ENCODE results near the gene GAB3.

GAB3 gene

DNA sequence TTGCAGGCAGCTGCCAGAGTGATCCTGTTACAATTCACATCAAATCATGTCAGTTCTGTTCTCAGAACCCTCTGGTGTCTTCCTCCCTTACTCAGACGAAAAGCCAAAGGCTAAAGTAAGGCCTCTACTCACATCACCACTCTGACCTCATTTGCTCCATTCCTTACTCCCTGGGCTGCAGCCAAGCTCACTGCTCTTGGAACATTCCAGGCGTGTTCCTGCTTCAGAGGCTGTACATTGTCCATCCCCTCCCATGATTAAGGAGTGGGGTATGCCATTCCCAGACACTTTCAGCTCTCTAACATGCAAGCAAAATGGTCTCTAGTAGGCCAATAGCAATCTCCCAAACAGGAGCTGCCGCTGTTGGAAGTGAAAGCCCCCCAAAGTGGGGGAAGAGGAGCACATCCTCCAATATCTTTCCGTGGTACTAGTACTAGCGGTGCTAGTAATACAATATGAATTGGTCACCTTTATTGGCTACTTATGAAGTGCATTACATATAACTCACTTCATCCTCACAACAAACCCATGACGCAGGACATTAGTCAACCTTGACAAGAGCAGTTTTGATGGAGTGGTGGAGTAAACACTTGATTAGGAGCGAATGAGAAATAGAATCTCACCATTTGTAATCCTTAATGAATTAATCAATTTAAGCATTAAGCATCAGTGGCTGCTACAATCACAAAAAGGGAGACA is 15.0 kb downstream of the GAB3 start:
- TF ChIP-seq GATA3 (IDR thresholded peaks at IDR 0.05; ENCODE audit: low read depth, low read length) (no peak), GATA2 (IDR thresholded peaks at IDR 0.05; ENCODE audit: low read depth, low read length) (no peak)

GRCh38 chrX:154734061-154734781 is 16.7 kb downstream of the GAB3 start:
- TF ChIP-seq GATA3 (IDR thresholded peaks at IDR 0.05; ENCODE audit: low read depth, low read length), result no peak
- no peak for TF ChIP-seq GATA2 (IDR thresholded peaks at IDR 0.05; ENCODE audit: low read depth, low read length)

DNA sequence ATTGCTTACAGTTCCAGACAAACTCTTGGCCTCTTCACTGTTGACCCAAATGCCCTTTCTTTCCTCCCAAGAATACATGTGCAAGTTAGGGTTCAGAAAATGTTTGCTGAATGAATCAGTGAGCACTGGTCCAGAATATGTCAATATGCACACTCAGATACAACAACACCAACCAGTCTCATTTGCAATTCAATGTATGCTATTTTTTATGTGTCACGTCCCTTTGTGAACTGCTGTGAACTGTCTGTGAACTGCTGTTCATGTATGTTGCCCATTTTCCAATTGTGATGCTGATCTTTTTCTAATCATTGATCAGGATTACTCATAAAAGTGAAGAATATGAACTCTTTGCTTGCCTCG is 17.8 kb downstream of the GAB3 start:
- TF ChIP-seq GATA2 (IDR thresholded peaks at IDR 0.05; ENCODE audit: low read depth, low read length) (no peak), GATA3 (IDR thresholded peaks at IDR 0.05; ENCODE audit: low read depth, low read length) (no peak)

- no peak for TF ChIP-seq GATA2 (IDR thresholded peaks at IDR 0.05; ENCODE audit: low read depth, low read length)
- no peak for TF ChIP-seq GATA3 (IDR thresholded peaks at IDR 0.05; ENCODE audit: low read depth, low read length)
Observed at GRCh38 chrX:154732421-154733065, 18.3 kb downstream of the GAB3 start.

DNA sequence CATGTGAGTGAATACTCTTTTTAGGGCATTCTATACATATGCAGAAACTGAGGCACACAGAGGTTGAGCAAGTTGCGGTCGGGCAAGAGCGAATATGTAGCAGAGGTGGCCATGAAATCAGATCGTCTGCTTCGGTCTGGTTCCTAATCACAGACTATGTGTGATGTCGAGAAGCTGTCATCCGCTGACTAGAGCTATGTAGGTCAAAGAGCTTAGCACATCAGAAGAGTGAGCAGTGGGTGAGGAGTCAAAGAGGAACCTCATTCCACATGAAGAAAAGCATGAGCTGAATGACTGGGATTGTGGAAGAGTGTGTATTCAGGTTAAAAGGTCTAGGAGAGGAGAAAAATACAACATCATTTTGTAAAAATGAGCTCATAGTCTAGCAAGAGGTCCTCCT is 19.0 kb downstream of the GAB3 start:
- TF ChIP-seq GATA3 (IDR thresholded peaks at IDR 0.05; ENCODE audit: low read depth, low read length) (no peak), GATA2 (IDR thresholded peaks at IDR 0.05; ENCODE audit: low read depth, low read length) (no peak)

DNA sequence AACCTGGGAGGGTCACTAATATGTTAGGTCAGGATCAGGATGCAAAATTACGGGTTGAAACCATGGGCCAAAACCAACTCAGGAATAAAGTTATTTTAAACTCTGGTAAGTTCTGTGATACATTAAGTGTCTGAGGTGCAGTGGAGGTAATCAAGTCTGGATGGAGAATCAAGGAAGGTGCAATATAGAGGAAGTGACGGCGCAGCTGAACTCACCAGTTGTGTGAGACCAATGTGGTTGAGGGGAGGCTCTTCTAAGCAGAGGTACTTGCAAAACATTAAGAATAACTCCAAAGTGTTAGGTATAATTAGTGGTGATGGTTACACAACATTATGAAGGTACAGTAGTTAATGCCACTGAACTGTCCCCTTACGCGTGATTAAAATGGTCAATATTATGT is 19.7 kb downstream of the GAB3 start:
- TF ChIP-seq GATA2 (IDR thresholded peaks at IDR 0.05; ENCODE audit: low read depth, low read length), result no peak
- no peak for TF ChIP-seq GATA3 (IDR thresholded peaks at IDR 0.05; ENCODE audit: low read depth, low read length)

DNA sequence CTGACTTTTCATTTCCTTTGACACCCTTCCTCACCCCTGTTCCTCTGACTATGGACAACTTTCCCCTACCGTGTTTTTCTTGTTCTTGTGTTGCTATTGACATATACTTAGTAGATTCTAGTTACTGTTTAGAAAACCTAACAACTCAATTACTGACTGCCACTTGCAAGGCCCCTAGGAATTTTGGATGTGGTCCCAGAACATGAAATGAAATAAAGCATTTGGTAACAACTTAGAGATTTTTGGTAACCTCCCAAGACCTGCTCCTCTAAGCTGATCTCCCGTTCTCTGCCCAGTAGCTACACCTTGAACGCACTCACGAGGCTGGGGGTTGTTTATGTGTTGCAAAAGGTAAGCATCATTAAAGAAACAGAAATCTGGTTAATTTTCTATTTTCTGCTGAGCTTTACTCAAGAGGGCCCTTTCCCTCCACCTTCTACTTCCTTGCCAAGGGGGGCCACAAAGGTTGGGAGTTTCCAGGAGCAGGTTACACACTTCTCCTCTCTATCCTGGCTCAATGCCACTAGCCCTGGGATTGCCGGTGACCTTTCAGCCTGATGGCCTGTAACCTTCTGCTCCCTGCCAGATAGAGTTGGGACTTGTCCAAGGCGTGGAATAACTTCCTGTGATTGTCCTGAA is 20.5 kb downstream of the GAB3 start:
- TF ChIP-seq GATA3 (IDR thresholded peaks at IDR 0.05; ENCODE audit: low read depth, low read length), result no peak
- no peak for TF ChIP-seq GATA2 (IDR thresholded peaks at IDR 0.05; ENCODE audit: low read depth, low read length)

DNA sequence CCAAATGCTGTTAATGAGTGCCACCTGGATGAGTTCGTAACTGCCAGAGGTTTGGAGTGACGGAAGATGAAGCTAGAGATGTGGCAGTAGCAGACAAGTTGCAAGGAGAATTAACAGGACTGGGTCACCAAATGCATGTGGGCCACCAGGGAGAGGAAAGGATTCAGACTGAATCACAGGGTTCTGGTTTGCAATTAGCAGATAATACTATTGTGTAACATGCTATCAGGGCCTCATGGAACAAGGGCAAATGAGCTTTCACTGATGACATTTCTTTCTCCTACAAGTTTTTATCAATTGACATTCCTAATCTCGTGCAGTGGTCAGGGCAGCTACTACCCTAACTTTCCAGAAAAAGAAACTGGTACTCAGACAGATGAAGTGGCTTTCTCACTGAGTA is 21.4 kb downstream of the GAB3 start:
- TF ChIP-seq GATA2 (IDR thresholded peaks at IDR 0.05; ENCODE audit: low read depth, low read length) (no peak), GATA3 (IDR thresholded peaks at IDR 0.05; ENCODE audit: low read depth, low read length) (no peak)

DNA sequence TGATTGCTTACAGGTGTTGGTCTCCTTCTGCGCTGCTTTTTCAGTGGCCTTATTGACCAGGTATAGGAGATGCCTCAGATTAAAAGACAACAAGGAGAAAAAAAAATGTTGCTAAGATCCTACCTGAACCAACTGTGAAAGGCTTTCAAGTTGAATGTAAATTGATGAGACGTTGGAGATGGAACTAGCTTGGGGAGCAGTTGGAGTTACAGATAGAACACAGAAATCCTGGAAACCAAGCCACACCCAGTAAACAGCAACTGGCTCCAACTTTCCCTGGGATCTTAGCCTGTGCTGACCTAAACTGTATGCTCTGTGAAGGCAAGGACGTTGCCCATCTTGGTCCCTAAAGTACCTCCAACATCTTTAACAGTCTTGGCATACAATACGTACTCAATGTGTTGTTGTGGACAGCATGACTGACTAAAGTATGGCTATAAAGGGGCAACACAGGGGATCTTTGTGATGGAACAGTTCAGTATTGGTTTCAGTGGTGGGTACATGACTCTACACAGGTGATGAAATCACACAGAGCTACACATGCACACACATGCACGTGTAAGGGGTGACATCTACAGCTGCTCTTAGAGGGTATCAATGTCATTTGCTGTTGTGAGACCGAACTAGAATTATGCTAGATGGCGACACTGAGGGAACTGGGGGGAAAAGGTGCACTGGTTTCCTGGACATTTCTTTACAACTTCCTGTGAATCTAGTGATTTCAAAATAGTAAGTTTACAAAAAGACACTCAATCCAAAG is 22.3 kb downstream of the GAB3 start:
- TF ChIP-seq GATA3 (IDR thresholded peaks at IDR 0.05; ENCODE audit: low read depth, low read length) (no peak), GATA2 (IDR thresholded peaks at IDR 0.05; ENCODE audit: low read depth, low read length) (no peak)

- TF ChIP-seq GATA3 (IDR thresholded peaks at IDR 0.05; ENCODE audit: low read depth, low read length), result no peak
- TF ChIP-seq GATA2 (IDR thresholded peaks at IDR 0.05; ENCODE audit: low read depth, low read length), result no peak
Observed at GRCh38 chrX:154727871-154728270, 23.0 kb downstream of the GAB3 start.

GRCh38 chrX:154727418-154727817 is 23.5 kb downstream of the GAB3 start:
- TF ChIP-seq GATA3 (IDR thresholded peaks at IDR 0.05; ENCODE audit: low read depth, low read length) (no peak), GATA2 (IDR thresholded peaks at IDR 0.05; ENCODE audit: low read depth, low read length) (no peak)

GRCh38 chrX:154724993-154725756 is 25.7 kb downstream of the GAB3 start:
- TF ChIP-seq GATA2 (IDR thresholded peaks at IDR 0.05; ENCODE audit: low read depth, low read length), result no peak
- TF ChIP-seq GATA3 (IDR thresholded peaks at IDR 0.05; ENCODE audit: low read depth, low read length), result no peak

DNA sequence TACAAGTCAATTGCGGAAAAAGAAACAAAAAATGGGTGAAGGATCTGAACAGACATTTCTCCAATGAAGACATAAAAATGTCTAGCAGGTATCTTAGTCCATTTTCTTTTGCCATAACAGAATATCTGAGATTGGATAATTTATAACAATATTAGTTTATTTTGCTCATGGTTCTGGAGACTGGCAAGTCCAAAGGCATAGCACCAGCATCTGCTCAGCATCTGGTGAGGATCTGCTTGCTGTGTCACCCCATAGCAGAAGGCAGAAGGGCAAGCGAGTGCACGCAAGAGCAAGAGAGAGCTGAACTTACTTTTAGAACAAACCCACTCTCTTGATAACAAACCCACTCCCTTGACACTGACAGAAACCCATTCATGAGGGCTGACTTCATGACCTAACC is 29.7 kb downstream of the GAB3 start:
- no peak for TF ChIP-seq GATA3 (IDR thresholded peaks at IDR 0.05; ENCODE audit: low read depth, low read length)

Data from SH-SY5Y (cell line).